AG10803 (cell line): ENCODE results near the gene TMEM256.
A peak's percentile ranks its signal among the peaks of the same experiment; 100 is the strongest.

ENCODE experiments used
- DNase-seq: peaks from one replicate; pipeline ENCODE4 v3.0.0; 2010; ENCODE audit warnings: low read depth
- H3K4me3 ChIP-seq: 2 replicates; pipeline ENCODE4 v1.5.1; 2011; ENCODE audit warnings: mild to moderate bottlenecking, low read length, control low read depth
- TF ChIP-seq, protein P1 (sequence below): conservative IDR thresholded peaks from 2 replicates; pipeline ENCODE4 v1.5.1; 2011; ENCODE audit warnings: mild to moderate bottlenecking, low read length, control low read depth, inconsistent platforms

Gene TMEM256

DNA sequence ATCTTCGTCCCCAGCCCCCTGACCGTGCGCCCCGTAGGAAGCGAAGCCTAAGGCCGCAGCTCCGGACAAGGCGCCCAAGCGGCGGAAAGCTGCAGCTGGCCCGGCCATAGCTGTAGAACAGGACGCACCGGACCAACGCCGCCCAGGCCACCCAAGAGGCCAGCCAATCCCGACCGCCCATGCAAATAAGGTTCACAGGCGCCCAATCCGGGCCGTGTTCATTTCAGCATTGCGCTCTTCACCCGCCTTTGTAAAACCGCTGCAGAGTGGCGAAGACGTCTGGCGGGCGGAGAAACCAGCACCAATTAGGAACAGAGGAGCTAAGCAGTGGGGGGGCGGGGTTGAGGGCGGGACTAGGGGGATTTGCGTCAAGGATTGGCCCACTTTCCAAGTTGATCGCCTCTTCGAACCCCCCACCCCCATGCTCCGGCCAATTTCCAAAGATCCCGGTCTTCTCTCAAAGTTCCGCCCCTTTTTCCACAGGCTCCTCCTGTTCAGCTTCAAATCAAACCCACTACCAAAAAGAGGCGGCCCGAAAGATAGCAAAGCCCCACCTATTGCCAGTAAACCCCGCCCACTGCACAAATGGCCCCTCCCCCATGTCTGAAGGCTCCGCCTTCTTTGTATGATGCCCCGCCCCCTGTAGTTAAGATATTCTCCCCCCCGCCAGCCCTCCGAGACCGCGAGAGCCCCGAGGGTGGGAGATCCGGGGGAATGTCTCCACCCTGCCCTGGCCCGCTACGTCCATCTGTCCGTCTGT lies at the start of gene TMEM256:
Gene TMEM256 (minus strand): TSS at position 121 of the 760 bp plus-strand sequence. CDS start 13 bp downstream, at position 108.
- peak; percentile 99 for DNase-seq
- H3K4me3 ChIP-seq, result peak within 1 kb of the TSS; percentile 80
- TF ChIP-seq, protein P1, sequence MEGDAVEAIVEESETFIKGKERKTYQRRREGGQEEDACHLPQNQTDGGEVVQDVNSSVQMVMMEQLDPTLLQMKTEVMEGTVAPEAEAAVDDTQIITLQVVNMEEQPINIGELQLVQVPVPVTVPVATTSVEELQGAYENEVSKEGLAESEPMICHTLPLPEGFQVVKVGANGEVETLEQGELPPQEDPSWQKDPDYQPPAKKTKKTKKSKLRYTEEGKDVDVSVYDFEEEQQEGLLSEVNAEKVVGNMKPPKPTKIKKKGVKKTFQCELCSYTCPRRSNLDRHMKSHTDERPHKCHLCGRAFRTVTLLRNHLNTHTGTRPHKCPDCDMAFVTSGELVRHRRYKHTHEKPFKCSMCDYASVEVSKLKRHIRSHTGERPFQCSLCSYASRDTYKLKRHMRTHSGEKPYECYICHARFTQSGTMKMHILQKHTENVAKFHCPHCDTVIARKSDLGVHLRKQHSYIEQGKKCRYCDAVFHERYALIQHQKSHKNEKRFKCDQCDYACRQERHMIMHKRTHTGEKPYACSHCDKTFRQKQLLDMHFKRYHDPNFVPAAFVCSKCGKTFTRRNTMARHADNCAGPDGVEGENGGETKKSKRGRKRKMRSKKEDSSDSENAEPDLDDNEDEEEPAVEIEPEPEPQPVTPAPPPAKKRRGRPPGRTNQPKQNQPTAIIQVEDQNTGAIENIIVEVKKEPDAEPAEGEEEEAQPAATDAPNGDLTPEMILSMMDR, result no peak

DNA sequence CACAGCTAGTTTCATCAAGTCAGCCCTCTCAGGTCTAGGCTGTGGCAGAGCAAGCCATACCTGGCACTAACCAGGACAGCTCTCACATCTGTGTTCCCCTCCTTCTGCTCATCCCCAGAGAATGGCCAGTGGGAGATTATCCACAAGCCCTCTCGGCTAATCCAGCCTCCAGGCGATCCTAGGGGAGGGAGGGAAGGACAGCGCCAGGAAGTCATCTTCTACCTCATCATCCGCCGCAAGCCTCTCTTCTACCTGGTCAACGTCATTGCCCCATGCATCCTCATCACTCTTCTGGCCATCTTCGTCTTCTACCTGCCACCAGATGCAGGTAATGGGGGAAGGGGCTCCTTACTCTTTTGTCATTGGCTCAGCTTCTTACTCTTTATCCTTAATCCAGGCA lies 44.6 kb upstream of the TMEM256 start:
- TF ChIP-seq, protein P1, result no peak
- no peak overlapping the region for H3K4me3 ChIP-seq
- DNase-seq, result no peak

DNA sequence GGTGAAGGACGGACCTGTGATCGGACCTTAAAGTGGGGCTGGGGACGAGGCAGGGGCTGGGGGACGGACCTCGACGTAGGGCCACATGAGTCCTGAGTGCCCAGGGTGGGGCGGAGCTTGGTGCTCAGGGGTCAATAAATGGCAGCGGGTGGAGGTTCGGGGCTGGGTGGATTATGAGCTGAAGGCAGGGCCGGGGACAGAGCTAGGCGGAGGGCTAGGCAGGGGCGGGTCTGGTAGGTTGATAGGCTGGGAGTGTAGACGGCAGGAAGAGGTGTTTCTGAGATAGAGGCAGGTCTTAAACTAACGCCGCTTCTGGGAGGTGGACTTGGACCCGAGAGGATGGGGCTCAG lies 41.7 kb upstream of the TMEM256 start:
- H3K4me3 ChIP-seq, result peak overlapping the region; percentile 37
- TF ChIP-seq, protein P1, result no peak
- DNase-seq, result no peak

DNA sequence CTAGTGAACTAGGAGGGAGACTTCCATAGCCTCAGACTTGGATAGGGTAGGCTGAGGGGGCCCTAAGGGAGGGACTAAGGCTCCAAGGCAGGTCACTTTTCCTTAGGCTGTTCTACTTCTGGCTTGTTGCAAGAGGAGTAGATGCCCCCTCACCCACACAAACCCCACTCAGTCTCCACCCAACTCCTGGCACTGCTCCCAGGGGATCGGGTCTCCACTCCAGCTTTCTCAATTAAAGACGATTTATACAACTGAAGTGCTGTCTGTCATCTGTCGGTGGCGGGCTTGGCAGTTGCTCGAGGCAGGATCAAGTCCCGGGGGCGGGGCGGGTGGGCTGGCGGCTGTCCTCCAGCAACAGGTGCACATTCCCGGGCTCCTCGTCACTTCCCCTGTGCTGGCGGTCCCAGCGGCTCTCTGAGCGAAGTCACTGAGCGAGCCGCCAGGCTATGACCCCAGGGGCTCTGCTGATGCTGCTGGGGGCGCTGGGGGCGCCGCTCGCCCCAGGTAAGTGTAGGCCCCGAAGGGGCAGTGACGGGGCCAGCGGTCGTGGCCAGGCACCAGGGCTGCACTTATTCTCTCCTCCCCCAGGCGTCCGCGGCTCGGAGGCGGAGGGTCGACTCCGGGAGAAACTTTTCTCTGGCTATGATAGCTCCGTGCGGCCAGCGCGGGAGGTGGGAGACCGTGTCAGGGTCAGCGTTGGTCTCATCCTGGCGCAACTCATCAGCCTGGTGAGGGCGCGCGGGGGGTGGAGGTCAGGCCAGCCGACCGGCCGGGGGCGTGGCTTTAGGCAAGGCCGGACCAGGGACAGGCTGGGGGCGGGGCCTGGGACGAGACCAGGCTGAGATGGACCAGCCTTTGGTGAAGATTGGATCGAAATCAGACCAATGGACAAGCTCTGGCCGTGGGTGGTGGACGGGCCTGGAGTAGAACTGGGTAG lies 41.1 kb upstream of the TMEM256 start, which contains the start of gene CHRNB1:
Gene CHRNB1 (plus strand): TSS at position 380 of the 937 bp plus-strand sequence. CDS start 67 bp downstream, at position 447.
- H3K4me3 ChIP-seq, result peak within 1 kb of the TSS; percentile 37

DNA sequence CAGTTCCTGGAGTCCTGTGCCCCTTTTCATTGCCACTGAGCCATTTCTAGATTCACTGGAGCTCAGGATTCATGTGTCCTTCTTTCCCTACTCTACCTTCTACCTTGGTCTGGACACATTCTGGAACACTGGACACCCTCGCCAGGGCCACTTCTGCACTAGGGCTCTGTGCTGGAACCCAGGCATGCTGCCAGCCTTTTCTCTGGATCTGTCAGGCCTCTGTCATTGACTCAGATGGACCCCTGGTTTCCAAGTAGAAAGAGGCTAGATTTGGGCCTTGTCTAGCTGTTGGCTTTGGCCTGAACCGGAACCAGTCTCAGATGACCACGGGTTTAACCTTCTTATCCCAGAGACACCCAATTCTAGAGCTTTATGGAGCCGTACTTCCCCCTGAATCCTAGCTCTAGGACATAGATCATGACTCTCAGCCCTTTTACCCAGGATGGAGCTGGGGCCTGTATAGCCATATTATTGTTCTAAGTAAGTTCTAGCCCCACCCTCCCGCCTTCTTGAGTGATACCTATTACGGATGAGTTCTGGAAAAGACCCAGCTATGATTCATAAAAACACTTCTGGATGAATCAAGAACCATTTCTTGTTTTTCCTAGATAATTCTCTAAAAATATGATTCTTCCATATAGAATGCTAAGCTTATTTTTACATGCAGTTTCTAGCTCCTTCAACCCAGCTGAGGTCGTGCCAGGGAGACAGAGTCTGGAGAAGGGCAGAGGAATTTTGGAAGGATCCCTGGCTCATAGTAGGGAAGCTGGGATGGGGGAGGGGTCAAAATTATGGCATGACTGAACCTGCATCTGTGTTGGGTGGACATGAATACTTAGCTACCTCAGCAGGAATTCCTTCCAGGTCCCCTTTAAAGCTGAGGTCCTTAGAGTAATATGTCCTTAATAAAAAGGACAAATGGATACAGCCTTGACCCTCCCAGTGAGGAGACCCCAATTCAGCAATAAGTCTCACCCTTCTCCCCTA lies 39.9 kb upstream of the TMEM256 start:
- TF ChIP-seq, protein P1, result no peak
- H3K4me3 ChIP-seq, result no peak overlapping the region
- DNase-seq, result peak; percentile 21

More for the DNA sequence above, 41.1 kb upstream of the TMEM256 start, which contains the start of gene CHRNB1:
- TF ChIP-seq, protein P1, result no peak
- no peak for DNase-seq

DNA sequence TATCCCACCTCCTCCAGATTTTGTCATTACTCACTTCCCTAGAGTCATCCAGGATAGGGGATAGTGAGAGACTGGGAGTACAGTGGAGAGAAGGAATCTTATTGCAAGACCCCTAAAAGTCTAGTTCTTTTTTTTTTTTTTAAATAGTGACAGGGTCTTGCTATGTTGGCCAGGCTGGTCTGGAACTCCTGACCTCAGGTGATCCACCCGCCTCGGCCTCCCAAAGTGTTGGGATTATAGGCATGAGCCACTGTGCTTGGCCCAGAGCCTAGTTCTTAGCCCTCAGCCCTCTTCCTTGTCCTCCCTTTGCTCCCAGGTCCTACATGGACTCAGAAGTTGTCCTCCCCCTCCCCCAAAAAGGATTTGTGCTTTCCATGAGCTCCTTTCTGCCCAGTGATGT lies 38.2 kb upstream of the TMEM256 start:
- no peak overlapping the region for H3K4me3 ChIP-seq
- TF ChIP-seq, protein P1, result no peak
- no peak for DNase-seq
